GM12872 (cell line): Measurements from ENCODE around the gene HOMER1.

ENCODE experiments used
- TF ChIP-seq, protein P1 (sequence below): IDR thresholded peaks from 3 replicates; pipeline ENCODE4 v1.5.1; 2011; ENCODE audit warnings: low read depth, mild to moderate bottlenecking, low read length, moderate library complexity; ENCODE audit not compliant: insufficient read depth

HOMER1 gene

DNA sequence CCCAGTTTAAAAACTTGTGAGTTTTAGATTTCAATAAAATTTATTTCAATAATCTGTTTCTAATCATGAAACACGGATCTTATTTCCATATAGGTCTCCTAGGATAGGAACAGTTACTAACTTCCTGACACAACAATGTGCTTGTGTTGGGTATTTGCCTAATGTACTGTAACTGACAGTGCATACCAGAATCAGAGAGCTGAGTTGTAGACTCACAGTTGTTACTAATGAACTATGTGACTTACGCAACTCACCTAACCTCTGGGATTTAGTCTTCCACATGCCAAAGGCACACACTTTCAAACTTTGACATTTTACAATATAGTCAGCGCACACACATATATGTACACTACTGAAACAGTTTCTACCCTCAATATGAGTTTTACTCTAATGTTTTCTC, 77.7 kb downstream of the HOMER1 start:
- TF ChIP-seq, protein P1, sequence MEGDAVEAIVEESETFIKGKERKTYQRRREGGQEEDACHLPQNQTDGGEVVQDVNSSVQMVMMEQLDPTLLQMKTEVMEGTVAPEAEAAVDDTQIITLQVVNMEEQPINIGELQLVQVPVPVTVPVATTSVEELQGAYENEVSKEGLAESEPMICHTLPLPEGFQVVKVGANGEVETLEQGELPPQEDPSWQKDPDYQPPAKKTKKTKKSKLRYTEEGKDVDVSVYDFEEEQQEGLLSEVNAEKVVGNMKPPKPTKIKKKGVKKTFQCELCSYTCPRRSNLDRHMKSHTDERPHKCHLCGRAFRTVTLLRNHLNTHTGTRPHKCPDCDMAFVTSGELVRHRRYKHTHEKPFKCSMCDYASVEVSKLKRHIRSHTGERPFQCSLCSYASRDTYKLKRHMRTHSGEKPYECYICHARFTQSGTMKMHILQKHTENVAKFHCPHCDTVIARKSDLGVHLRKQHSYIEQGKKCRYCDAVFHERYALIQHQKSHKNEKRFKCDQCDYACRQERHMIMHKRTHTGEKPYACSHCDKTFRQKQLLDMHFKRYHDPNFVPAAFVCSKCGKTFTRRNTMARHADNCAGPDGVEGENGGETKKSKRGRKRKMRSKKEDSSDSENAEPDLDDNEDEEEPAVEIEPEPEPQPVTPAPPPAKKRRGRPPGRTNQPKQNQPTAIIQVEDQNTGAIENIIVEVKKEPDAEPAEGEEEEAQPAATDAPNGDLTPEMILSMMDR: no peak

DNA sequence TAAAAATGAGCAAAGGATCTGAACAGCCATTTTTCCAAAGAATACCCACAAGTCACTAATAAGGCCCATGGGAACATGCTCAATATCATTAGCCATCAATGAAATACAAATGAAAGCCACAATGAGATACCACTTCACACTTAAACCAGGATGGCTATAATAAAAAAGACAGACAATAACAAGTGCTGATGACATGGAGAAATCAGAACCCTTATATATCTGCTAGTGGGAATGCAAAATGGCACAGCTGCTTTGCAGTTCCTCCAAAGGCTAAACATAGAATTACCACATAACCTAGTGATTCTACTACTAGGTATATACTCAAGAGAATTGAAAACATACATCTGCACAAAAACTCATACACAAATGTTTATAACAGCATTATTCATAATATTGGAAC, 83.7 kb downstream of the HOMER1 start:
- TF ChIP-seq, protein P1: no peak

DNA sequence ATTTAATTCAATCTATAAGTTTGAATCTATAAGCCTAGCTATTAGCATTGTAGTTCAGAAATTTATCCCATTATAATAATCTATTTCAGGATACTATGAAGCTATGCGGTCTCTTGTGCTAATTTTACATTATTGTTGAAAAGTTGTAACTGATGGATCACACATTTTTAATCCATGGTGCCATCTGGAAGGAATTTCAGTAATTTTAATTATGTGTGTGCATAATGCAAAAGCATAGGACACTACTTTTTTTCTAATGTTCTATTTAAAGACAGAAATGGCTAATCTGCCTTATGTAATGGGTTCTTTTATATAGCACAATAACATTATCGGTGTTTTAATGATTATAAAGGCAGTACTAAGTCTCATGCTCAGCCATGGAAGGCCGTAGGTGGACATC, 90.6 kb downstream of the HOMER1 start:
- TF ChIP-seq, protein P1: no peak

DNA sequence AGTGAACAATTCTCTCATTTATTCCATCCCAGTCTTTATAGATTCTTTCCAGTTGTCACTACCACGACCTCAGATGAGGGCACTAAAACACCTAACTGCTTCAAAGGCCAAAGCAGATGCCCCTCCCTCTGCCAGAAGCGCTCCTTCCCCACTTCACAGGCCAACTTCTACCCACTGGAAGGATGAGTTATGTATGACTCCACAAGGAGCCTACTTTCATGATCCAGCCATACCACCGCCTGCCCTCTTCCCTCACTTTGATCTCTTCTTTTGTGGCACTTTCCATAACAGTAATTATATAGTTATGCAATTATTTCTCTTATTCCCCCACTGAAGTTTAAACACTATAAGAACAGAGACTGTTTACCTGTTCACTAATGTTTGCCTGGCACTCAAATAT, 93.7 kb downstream of the HOMER1 start:
- TF ChIP-seq, protein P1: no peak

DNA sequence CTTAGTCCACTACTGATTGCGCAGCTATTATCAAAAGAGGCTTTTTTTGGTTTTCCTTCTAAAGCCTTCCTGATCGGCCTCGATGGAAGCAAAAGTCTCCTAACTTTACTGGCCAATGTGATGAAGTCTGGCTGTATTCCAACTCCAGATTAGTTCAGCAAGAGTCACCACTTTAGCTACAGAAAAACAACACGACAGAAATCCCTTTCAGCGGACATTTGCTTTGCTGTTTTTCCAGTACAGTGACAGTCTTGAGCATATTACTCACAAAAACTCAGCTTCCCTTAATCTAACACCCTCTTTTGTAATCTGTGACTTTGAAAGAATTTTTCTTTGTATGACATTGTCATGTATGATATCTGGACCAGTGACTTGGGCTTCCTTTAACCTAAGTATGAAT, 95.7 kb downstream of the HOMER1 start:
- TF ChIP-seq, protein P1: no peak

DNA sequence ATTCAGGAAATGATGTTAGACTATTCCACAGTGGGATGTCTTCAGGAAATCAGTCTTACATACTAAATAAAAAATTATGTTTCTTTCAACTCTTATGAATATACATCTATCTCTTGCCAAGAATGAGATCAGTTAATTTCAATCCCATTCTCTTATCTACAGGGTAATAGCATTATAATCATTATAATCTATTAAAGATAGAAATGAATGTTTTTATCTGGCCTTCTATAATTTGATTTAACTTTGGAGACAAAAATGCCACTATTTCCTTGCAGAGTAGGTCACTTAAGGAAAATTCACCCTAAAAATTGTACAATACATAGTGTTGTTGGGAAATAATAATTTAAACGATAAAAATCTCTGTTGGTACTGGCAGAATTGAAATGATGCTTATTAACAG, 96.4 kb downstream of the HOMER1 start:
- TF ChIP-seq, protein P1: no peak

DNA sequence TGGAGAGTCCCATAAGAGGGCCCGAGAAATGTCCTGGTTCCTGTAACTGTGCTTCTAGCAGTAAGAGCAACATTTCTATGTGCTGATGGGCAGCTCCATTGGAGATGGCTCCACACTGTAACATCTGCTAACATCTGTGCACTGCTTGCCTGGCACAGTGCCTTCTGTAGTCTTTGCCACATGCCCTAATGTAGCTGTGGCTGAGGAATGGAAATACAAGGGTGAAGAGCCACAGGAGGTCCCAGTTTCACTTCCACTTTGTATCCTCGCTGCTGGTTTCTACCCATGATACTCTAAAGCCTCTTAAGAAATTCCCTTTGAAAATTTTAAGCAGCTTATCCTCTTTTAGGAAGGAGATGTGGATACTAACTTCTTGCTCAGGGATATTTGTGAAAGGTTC, 97.4 kb downstream of the HOMER1 start:
- TF ChIP-seq, protein P1: no peak

DNA sequence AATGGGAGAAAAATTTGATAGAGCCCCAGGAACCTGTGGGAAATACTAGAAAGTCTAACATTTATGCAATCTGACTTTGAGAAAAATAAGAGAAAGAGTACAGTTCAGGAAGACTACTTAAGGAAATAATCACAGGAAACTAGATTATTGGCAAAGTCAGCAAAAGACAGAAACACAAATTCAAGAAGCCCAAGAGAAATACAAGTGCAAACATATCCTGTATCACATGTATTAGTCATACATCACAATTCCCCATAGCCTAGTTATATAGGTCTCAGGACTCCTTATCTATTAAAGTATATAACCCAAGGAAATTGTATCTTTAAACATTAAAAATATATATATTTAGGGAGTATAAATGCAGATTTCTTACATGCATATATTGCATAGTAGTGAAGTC, 100.8 kb downstream of the HOMER1 start:
- TF ChIP-seq, protein P1: no peak
